ENCODE data around the gene PRDM1.
"Not testable (repeated sequence)": the region's sequence is repeated elsewhere in the genome, so short reads cannot be mapped to it uniquely, and the experiment has no call there.

PRDM1 gene

GRCh38 chr6:106134087-106134770, 48.1 kb downstream of the PRDM1 start:
- in situ Hi-C loops (cut with MboI; ENCODE audit: low sequenced_read_pairs), result no loop called here

DNA sequence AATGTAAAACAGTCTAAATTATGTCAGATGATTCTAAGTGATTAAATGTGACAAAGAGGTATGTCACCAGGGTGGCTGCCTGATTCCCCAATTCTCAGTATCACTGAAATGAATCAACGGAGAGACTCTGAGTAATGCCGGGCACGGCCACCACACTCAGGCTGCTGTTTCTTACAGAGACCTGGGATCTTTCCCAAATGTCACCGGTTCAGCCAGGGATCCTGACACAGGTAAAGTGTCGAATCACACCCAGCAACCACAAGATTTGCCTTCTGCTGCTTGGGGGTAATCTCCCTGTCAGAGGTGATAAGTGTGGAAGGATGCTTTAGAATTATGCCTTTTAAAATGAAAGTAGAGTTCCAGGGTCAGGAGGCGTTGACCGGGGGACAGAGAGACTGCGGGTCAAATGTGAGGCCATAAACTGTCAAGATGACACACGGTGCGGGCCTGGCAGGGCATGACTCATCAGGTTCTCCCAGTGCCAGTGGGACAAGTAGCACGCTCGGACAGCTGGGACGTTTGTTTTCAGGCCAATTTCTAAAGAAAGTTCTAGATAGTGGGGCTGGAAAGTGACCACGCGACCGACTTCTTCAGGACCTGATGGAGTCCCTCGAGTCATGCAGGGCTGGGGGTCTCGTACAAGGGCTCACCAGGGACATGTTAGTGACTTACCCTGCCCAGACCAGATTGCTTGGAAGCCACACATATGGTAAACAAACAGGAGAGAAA, 48.9 kb downstream of the PRDM1 start:
- in situ Hi-C loops (cut with MboI; ENCODE audit: low sequenced_read_pairs), result no loop called here

DNA sequence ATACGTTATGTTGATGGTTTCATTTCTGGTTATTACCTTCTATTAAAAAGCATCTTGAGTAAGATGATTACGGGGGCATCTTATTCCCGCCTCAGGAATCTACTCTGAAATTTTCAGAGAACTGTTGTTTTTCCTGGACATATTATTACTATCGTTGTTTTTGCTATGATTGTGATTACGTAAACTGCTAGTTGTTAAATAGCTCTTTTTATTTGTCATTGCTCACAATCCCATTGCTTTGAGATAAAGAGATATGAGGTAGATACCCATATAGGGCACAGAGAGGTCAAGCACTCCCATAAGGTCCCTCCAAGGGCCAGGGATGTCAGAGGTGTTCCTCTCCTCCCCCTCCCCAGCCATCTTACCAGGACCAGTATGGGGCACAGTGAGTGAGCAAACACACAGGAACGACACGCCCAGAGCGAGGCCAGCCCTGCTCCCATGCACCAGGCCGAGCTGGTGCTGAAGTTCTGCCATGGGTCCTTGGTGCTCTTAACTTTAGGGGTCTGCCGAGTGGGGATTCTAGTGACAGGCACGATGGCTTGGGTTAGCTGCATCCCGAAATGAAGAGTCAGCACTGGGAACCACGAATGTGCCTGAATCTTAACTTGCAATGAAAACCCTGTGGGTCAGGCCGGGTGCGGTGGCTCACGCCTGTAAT, 49.9 kb downstream of the PRDM1 start:
- in situ Hi-C loops (cut with MboI; ENCODE audit: low sequenced_read_pairs), result no loop called here

DNA sequence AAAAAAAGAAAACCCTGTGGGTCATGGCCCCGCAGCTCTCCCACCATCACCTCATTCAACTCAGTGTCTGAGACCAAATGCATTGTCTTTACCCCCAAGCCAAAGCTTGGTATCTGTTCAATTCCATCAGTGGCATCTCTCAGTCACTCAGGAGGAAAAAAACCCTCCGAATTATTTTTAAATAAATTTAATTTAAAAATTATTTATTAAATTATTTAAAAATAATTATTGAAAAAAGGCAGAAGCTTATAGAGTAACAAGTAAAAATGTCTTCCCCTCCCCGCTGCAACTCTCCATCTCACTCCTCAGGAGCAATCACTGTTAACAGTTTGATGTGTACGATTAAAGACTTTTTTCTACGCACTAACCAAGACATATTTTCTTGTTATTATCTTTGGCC, 50.7 kb downstream of the PRDM1 start:
- in situ Hi-C loops (cut with MboI; ENCODE audit: low sequenced_read_pairs), result no loop called here

GRCh38 chr6:106138151-106138550, 52.0 kb downstream of the PRDM1 start:
- in situ Hi-C loops (cut with MboI; ENCODE audit: low sequenced_read_pairs), result no loop called here

DNA sequence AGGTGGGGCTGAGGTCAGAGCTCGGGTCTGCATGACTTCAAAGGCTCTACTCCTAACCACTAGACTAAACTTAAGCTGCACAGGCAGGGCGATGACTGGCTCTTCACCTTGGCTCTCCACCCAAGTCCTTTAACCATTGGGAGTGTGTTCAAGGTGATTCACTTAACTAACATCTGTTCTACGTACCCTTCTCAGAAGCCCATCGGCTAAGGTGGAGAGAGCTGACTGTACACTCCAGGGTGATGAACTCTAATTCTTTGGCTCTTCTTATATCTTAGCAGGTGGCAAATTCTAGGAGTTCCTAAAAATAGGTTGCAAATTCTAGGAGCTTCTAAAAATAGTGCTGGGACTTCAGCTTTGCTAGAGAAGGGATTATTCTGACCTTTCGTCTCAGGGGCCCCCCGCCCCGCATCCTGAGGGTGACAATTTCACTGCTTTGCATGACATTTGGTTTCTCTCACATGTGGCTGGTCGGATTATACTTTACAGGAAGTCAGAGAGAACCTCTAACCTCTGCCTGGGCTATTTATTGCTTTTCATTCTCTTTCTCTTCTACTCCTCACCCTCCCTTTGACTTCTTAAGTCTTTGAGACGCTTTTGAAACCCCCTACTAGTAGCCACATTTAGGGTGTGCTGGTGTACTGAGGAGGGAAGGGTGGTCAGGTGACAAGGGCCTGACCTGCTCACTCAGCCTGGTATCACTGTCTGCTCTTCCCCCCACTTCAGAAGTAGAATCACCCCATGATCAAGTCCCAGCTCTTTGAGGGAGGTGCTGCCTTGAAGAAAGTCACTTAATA, 55.5 kb downstream of the PRDM1 start:
- in situ Hi-C loops (cut with MboI; ENCODE audit: low sequenced_read_pairs), result no loop called here

DNA sequence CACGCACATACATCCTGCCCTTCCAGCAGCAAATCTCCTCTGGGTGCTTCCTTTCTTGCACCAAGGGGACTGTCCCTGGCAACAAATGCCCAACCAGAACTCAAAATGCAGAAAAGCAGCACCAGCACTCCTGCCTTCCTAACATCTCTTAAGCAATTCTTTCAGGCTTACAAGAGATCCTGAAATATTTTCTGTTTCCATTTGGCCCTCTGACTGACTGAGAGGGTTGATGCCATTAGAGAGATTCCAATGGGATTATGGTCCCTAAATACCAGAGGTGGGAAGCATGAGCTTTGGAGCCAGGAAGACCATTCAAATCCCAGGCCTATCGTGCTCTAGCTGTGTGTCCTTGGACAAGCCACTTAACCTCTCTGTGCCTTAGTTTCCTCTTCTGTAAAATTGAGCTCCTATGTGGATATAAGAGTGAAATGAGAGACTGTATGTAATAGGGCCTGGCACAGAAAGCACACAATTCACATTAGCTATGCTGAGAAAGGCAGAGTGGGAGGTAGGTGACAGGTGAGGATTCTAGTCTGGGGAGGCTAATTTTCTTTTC, 56.8 kb downstream of the PRDM1 start:
- in situ Hi-C loops (cut with MboI; ENCODE audit: low sequenced_read_pairs), result no loop called here

GRCh38 chr6:106143665-106144064, 57.5 kb downstream of the PRDM1 start:
- in situ Hi-C loops (cut with MboI; ENCODE audit: low sequenced_read_pairs), result no loop called here

DNA sequence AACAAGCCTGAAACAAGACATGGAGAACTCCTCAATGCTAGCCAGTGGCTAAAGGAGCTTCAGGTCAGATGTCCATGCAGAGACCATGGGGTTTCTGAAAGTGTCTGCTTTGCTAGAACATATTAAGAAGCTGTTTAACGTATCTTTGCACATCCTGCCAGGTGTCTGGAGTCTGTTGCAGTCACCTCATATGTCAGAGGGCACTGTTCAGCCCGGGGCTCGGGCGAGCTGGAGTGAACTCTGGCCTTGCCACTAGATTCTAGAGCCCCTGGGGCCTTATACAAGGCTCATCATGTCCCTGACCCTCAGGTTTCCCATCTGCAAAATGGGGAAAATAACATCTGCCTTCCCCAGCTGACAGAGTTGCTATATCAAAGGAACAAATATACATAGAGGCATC, 59.0 kb downstream of the PRDM1 start:
- in situ Hi-C loops (cut with MboI; ENCODE audit: low sequenced_read_pairs), result no loop called here

DNA sequence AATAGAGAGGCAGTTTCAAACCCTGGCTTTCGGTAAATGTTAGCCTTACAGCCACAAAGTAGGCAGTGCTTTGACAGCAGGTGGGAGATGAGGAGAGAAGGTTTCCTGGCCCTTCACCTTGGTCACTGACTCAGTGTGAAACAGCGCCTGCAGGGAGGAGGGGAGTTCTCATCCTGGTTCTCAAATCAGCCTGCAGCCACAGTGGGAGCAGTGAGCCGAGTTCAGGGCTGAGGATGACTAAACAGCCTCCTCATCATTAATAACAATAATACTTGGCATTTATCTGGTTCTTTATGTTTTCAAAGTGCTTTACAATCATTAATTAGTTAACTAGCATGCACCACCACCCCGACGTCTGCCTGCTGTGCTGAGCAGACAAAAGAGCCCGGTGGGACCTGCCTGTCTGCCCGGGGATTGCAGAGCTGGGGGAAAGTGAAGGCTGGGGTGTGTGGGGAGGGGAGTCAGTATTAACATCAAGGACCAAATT, 59.6 kb downstream of the PRDM1 start:
- in situ Hi-C loops (cut with MboI; ENCODE audit: low sequenced_read_pairs), result no loop called here

GRCh38 chr6:106146852-106147351, 60.8 kb downstream of the PRDM1 start:
- in situ Hi-C loops (cut with MboI; ENCODE audit: low sequenced_read_pairs), result no loop called here

GRCh38 chr6:106147476-106147875, 61.3 kb downstream of the PRDM1 start:
- in situ Hi-C loops (cut with MboI; ENCODE audit: low sequenced_read_pairs), result no loop called here

DNA sequence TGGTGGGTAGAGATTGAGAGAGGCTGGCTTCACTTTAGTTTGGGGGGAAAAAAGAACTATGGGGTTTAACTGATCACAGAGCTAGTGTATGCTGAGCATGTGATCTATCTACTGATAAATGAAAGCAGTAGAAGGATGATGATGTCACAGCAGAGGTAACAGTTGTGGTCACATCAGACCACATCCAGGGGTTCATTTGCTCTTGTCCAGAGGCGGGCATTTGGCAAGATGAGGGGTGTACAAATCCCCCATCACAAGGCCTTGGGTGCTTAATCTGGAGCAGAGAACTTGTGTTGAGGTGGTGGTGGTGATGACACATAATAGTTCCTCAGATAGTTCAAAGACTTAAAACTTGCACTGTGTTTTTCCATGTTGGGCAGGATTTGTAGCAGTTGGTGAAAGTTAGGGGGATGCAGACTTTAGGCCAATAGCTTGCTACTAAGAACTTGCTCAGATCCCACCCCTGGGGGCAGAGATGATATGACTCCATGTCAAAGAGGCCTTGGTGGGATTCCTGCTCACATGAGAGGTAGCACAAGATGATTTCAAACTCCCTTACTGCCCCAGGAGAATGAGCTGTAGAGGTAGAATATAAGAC, 63.4 kb downstream of the PRDM1 start:
- in situ Hi-C loops (cut with MboI; ENCODE audit: low sequenced_read_pairs), result no loop called here

DNA sequence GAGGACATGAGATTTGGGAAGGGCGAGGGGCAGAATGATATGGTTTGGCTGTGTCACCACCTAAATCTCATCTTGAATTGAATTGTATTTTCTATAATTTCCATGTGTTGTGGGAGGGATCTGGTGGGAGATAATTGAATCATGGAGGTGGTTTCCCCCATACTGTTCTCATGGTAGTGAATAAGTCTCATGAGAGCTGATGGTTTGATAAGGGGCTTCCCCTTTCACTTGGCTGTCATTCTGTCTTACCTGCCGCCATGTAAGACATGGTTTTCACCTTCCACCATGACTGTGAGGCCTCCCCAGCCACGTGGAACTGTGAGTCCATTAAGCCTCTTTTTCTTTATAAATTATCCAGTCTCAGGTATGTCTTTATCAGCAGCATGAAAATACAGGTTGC, 66.3 kb downstream of the PRDM1 start:
- in situ Hi-C loops (cut with MboI; ENCODE audit: low sequenced_read_pairs), result not testable (repeated sequence)

GRCh38 chr6:106152952-106153351, 66.8 kb downstream of the PRDM1 start:
- in situ Hi-C loops (cut with MboI; ENCODE audit: low sequenced_read_pairs), result no loop called here

- in situ Hi-C loops (cut with MboI; ENCODE audit: low sequenced_read_pairs), result no loop called here
Measured at GRCh38 chr6:106154326-106154725, 68.2 kb downstream of the PRDM1 start.

- in situ Hi-C loops (cut with MboI; ENCODE audit: low sequenced_read_pairs), result no loop called here
Measured at GRCh38 chr6:106155219-106155830, 69.2 kb downstream of the PRDM1 start.

- in situ Hi-C loops (cut with MboI; ENCODE audit: low sequenced_read_pairs), result no loop called here
Measured at GRCh38 chr6:106156413-106156812, 70.3 kb downstream of the PRDM1 start.

DNA sequence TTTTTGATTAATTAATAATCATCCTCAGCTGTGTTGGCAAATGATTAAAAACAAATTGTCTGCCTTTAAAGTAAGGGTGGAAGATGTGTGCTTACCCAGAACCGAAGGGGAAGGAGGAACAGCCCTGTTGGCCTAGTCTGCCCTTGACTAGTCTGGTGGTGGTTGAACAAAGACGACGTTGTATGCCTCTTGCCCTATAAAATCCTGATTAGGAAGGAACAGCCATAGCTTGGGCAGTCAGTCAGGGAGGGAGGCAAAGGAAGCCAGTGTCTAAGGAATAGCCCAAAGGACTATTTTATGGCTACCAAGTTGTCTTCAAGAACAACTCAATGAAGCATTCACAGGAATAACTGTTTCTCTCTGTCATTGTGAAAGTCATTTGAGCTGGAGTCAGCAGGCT, 70.7 kb downstream of the PRDM1 start:
- in situ Hi-C loops (cut with MboI; ENCODE audit: low sequenced_read_pairs), result no loop called here

DNA sequence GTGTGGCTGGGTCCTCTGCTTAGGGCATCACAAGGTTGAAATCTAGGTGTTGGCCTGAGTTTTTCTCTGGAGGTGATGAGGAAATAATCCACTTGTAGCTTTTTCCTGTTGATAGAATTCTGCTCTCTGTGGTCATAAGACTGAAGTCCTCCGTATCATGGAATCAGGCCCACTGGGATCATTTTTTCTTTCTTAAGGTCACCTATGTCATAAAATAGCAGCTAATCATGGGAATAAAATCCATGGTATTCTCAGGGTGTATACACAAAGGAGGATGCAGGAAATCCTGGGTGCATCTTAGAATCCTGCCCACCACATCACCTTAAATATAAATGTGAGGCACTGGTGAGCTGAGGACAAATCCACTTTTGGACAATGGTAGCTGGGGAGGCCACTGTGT, 72.7 kb downstream of the PRDM1 start:
- in situ Hi-C loops (cut with MboI; ENCODE audit: low sequenced_read_pairs), result no loop called here

All from HL-60/S4 treated with phorbol 12-myristate 13-acetate at 8.2 ng/mL for 4 days and 3 days (cell line).